ENCODE data around the gene USP30. TPM values are rescaled to one million over a fixed set of nuclear protein-coding genes. Genes with fewer than 3 reads are reported as not detected.

The USP30 gene
- total RNA-seq, 1 experiment from 2014 or later, result 12.4 TPM

DNA sequence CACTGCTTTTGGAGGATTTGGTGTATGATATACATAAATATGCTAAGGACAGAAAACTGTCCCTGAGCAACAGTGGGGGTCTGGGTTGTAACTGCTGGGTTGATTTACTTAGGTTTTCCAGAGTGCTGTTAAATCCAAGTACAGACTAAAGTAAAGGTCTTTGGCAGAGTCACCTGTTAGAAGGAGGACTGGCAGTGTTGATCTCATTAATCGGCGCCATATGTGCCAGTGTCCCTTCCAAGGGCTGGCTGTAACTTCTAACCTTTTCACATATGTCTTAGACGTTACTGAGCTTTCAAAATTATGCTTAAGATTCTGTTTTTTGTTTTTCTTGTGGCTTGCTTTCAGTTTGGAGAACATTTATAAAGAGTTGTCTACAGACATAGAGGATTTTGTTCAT is 50.1 kb downstream of the USP30 start:
- peaks cover 73% of the 10 kb centered on the region for H3K36me3 ChIP-seq (ENCODE audit: insufficient read depth, low read length, poor library complexity, severe bottlenecking)
- peaks cover 4% of the 10 kb centered on the region for H3K4me1 ChIP-seq (ENCODE audit: insufficient read depth, low read length, poor library complexity, severe bottlenecking)
- CTCF ChIA-PET, result no interaction called here
- POLR2A ChIA-PET (ENCODE audit: low non-redundant PET), result no interaction called here
- no peak for DNase-seq (ENCODE audit: low spot score)
- BruUV-seq (replicated peaks), result no TSS peak
- H3K27me3 ChIP-seq (replicated peaks; ENCODE audit: insufficient read depth, low read depth, low read length, poor library complexity), result no peaks in the 10 kb centered on the region
- no peaks in the 10 kb centered on the region for H3K9me3 ChIP-seq (ENCODE audit: low read depth, low read length, poor library complexity, severe bottlenecking)
- no peak overlapping the region for H3K27ac ChIP-seq (ENCODE audit: low read depth, low read length, poor library complexity, severe bottlenecking)
- intact Hi-C loops (cut with micrococcal nuclease; ENCODE audit: unreplicated experiment), result no loop called here
- TF ChIP-seq EZH2 (IDR thresholded peaks at IDR 0.05; ENCODE audit: borderline replicate concordance, low read depth, low read length, poor library complexity, severe bottlenecking), result no peak
- TF ChIP-seq, protein P1, sequence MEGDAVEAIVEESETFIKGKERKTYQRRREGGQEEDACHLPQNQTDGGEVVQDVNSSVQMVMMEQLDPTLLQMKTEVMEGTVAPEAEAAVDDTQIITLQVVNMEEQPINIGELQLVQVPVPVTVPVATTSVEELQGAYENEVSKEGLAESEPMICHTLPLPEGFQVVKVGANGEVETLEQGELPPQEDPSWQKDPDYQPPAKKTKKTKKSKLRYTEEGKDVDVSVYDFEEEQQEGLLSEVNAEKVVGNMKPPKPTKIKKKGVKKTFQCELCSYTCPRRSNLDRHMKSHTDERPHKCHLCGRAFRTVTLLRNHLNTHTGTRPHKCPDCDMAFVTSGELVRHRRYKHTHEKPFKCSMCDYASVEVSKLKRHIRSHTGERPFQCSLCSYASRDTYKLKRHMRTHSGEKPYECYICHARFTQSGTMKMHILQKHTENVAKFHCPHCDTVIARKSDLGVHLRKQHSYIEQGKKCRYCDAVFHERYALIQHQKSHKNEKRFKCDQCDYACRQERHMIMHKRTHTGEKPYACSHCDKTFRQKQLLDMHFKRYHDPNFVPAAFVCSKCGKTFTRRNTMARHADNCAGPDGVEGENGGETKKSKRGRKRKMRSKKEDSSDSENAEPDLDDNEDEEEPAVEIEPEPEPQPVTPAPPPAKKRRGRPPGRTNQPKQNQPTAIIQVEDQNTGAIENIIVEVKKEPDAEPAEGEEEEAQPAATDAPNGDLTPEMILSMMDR (conservative IDR thresholded peaks at IDR 0.05; ENCODE audit: low read depth, low read length), result no peak
- H3K4me3 ChIP-seq (ENCODE audit: low read depth, low read length, poor library complexity, severe bottlenecking), result no peak overlapping the region

DNA sequence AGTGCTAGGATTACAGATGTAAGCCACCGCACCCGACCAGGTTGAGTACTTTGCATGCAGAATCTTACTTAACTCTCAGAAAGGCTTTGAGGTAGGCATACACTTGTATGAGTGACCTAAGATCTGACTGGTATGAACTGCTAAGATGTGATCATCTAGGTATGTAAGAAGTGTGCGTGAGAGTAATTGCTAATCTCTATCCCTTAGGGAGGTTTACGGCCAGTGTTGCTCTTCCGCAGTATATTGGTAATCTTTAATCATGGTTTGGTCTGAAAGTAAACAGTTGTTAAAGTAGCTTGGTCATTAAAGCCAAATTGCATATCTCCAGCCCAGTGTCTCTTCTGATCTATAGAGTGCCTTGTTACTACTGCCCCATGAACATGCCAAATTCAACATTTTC is 52.8 kb downstream of the USP30 start:
- Histone ChIP-seq H3K4me3 (ENCODE audit: low read depth, low read length, poor library complexity, severe bottlenecking) (no peak overlapping the region), H3K27me3 (replicated peaks; ENCODE audit: insufficient read depth, low read depth, low read length, poor library complexity) (no peaks in the 10 kb centered on the region), H3K4me1 (ENCODE audit: insufficient read depth, low read length, poor library complexity, severe bottlenecking) (peaks cover under 1% of the 10 kb centered on the region), H3K27ac (ENCODE audit: low read depth, low read length, poor library complexity, severe bottlenecking) (no peak overlapping the region), H3K9me3 (ENCODE audit: low read depth, low read length, poor library complexity, severe bottlenecking) (no peaks in the 10 kb centered on the region), H3K36me3 (ENCODE audit: insufficient read depth, low read length, poor library complexity, severe bottlenecking) (peaks cover 69% of the 10 kb centered on the region)
- no peak for DNase-seq (ENCODE audit: low spot score)
- intact Hi-C loops (cut with micrococcal nuclease; ENCODE audit: unreplicated experiment), result no loop called here
- TF ChIP-seq, protein P1 (conservative IDR thresholded peaks at IDR 0.05; ENCODE audit: low read depth, low read length), result no peak
- no peak for TF ChIP-seq EZH2 (IDR thresholded peaks at IDR 0.05; ENCODE audit: borderline replicate concordance, low read depth, low read length, poor library complexity, severe bottlenecking)
- ChIA-PET POLR2A (ENCODE audit: low non-redundant PET) (no interaction called here), CTCF (no interaction called here)
- no TSS peak for BruUV-seq (replicated peaks)

DNA sequence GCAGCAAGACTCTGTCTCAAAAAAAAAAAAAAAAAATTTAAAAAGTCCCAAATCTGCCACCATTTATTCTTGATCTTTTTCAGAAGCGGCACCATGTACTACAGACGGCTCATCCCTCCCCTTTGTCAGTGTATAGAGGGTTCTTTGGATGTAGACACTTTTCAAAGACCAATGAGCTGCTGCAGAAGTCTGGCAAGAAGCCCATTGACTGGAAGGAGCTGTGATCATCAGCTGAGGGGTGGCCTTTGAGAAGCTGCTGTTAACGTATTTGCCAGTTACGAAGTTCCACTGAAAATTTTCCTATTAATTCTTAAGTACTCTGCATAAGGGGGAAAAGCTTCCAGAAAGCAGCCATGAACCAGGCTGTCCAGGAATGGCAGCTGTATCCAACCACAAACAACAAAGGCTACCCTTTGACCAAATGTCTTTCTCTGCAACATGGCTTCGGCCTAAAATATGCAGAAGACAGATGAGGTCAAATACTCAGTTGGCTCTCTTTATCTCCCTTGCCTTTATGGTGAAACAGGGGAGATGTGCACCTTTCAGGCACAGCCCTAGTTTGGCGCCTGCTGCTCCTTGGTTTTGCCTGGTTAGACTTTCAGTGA is 57.5 kb downstream of the USP30 start:
- intact Hi-C loops (cut with micrococcal nuclease; ENCODE audit: unreplicated experiment), result no loop called here
- Histone ChIP-seq H3K4me1 (ENCODE audit: insufficient read depth, low read length, poor library complexity, severe bottlenecking) (peaks cover 9% of the 10 kb centered on the region), H3K9me3 (ENCODE audit: low read depth, low read length, poor library complexity, severe bottlenecking) (no peaks in the 10 kb centered on the region), H3K27me3 (replicated peaks; ENCODE audit: insufficient read depth, low read depth, low read length, poor library complexity) (no peaks in the 10 kb centered on the region), H3K36me3 (ENCODE audit: insufficient read depth, low read length, poor library complexity, severe bottlenecking) (peaks cover 33% of the 10 kb centered on the region), H3K27ac (ENCODE audit: low read depth, low read length, poor library complexity, severe bottlenecking) (peak overlapping the region; percentile 84), H3K4me3 (ENCODE audit: low read depth, low read length, poor library complexity, severe bottlenecking) (no peak overlapping the region)
- TSS peak; percentile 27 for BruUV-seq (replicated peaks)
- TF ChIP-seq, protein P1 (conservative IDR thresholded peaks at IDR 0.05; ENCODE audit: low read depth, low read length), result no peak
- TF ChIP-seq EZH2 (IDR thresholded peaks at IDR 0.05; ENCODE audit: borderline replicate concordance, low read depth, low read length, poor library complexity, severe bottlenecking), result no peak
- DNase-seq (ENCODE audit: low spot score), result peak; percentile 35
- POLR2A ChIA-PET (ENCODE audit: low non-redundant PET), result interaction anchor here (0.7 kb wide), 1 partner anchor 64 kb away, joined by 6 read pairs; no protein-coding TSS in a partner anchor
- CTCF ChIA-PET, result no interaction called here

Data from A673 (cell line).